WTC11 (cell line): ENCODE results near the gene BICD1. TPM values are rescaled to one million over a fixed set of nuclear protein-coding genes. Genes with fewer than 3 reads are reported as not detected.
A peak's percentile ranks its signal among the peaks of the same experiment; 100 is the strongest.

Source experiments
- ATAC-seq: fragments of 200-7000 bp; cut with Tn5 transposase; 2 replicates; pipeline ENCODE4 v1.10.0; 2021; ENCODE audit warnings: mild to moderate bottlenecking, moderate library complexity
- CTCF ChIA-PET: fragments of 300-600 bp; sonication (Branson Sonifier 250); formaldehyde crosslinking; loops from one replicate; lab custom pipeline; 2021; ENCODE audit warnings: antibody characterized with exemption; lab: Charles Lee
- POLR2A ChIA-PET: fragments of 350-600 bp; sonication (Branson Sonifier 250); formaldehyde crosslinking; loops from one replicate; lab custom pipeline; 2021; ENCODE audit warnings: antibody characterized with exemption; lab: Charles Lee
- DNase-seq: peaks from one replicate; pipeline ENCODE4 v3.0.0; 2021; ENCODE audit warnings: low spot score
- H3K27ac Mint-ChIP-seq: 2 replicates; pipeline ENCODE4 v1.8.0; 2021; ENCODE audit warnings: mixed read lengths
- H3K27me3 Mint-ChIP-seq: 2 replicates; pipeline ENCODE4 v1.8.0; 2021; ENCODE audit warnings: low read depth, mild to moderate bottlenecking, moderate library complexity, mixed read lengths
- H3K36me3 Mint-ChIP-seq: 2 replicates; pipeline ENCODE4 v1.8.0; 2021; ENCODE audit warnings: mixed read lengths
- H3K4me1 Mint-ChIP-seq: 2 replicates; pipeline ENCODE4 v1.8.0; 2022; ENCODE audit warnings: mixed read lengths
- H3K4me3 Mint-ChIP-seq: 2 replicates; pipeline ENCODE4 v1.8.0; 2021; ENCODE audit warnings: mild to moderate bottlenecking, moderate library complexity, mixed read lengths
- H3K9me3 Mint-ChIP-seq: 2 replicates; pipeline ENCODE4 v1.8.0; 2021; ENCODE audit warnings: mixed read lengths
- ETV6 ChIP-seq: sonication (generic); formaldehyde crosslinking; IDR thresholded peaks from 2 replicates; pipeline ENCODE4 v1.8.1; 2022; ENCODE audit warnings: mild to moderate bottlenecking, missing genetic modification reagents
- FOXJ3 ChIP-seq: sonication (generic); formaldehyde crosslinking; IDR thresholded peaks from 2 replicates; pipeline ENCODE4 v1.9.0; 2021; ENCODE audit warnings: missing genetic modification reagents, mild to moderate bottlenecking, borderline replicate concordance
- JAZF1 ChIP-seq: fragments of 250-450 bp; sonication (Bioruptor Pico); IDR thresholded peaks from 2 replicates; pipeline ENCODE4 v1.9.0; 2021; ENCODE audit warnings: moderate library complexity, mild to moderate bottlenecking, inconsistent platforms
- NFYB ChIP-seq: sonication (generic); formaldehyde crosslinking; conservative IDR thresholded peaks from 2 replicates; pipeline ENCODE4 v1.8.0; 2022; ENCODE audit warnings: low read depth, missing genetic modification reagents
- NR2C2 ChIP-seq: sonication (generic); formaldehyde crosslinking; IDR thresholded peaks from 2 replicates; pipeline ENCODE4 v1.8.0; 2022; ENCODE audit warnings: mild to moderate bottlenecking, missing genetic modification reagents
- SP1 ChIP-seq: sonication (generic); formaldehyde crosslinking; conservative IDR thresholded peaks from 2 replicates; pipeline ENCODE4 v1.8.1; 2022; ENCODE audit warnings: missing genetic modification reagents
- TEAD1 ChIP-seq: sonication (generic); formaldehyde crosslinking; IDR thresholded peaks from 2 replicates; pipeline ENCODE4 v1.8.0; 2022; ENCODE audit warnings: mild to moderate bottlenecking, missing genetic modification reagents
- TP53 ChIP-seq: sonication (generic); formaldehyde crosslinking; IDR thresholded peaks from 2 replicates; pipeline ENCODE4 v1.8.1; 2023; ENCODE audit warnings: mild to moderate bottlenecking, missing genetic modification reagents
- ZNF232 ChIP-seq: sonication (generic); formaldehyde crosslinking; IDR thresholded peaks from 2 replicates; pipeline ENCODE4 v1.8.0; 2022; ENCODE audit warnings: mild to moderate bottlenecking, missing genetic modification reagents
- ZNF423 ChIP-seq: fragments of 250-450 bp; sonication (Bioruptor Pico); IDR thresholded peaks from 2 replicates; pipeline ENCODE4 v2.1.2; 2022; ENCODE audit warnings: mild to moderate bottlenecking, moderate library complexity
- total RNA-seq: library from RNA; stranded (reverse); gene quantifications from 3 replicates; pipeline ENCODE4 v1.2.3, GENCODE V29; 2021
- TF ChIP-seq, protein P1 (sequence below): fragments of 200-600 bp; IDR thresholded peaks from 2 replicates; pipeline ENCODE4 v1.8.0; 2022; ENCODE audit warnings: antibody characterized with exemption
- TF ChIP-seq, protein P2 (sequence below): sonication (generic); formaldehyde crosslinking; conservative IDR thresholded peaks from 2 replicates; pipeline ENCODE4 v1.8.1; 2023; ENCODE audit warnings: mild to moderate bottlenecking, low read depth, missing genetic modification reagents, moderate library complexity
- TF ChIP-seq, protein P3 (sequence below): sonication (generic); formaldehyde crosslinking; IDR thresholded peaks from 2 replicates; pipeline ENCODE4 v1.8.1; 2022; ENCODE audit warnings: low read depth, missing genetic modification reagents, borderline replicate concordance
- TF ChIP-seq, protein P4 (sequence below): sonication (generic); formaldehyde crosslinking; conservative IDR thresholded peaks from 2 replicates; pipeline ENCODE4 v1.8.1; 2022; ENCODE audit warnings: mild to moderate bottlenecking, missing genetic modification reagents
- TF ChIP-seq, protein P5 (sequence below): sonication (generic); formaldehyde crosslinking; IDR thresholded peaks from 2 replicates; pipeline ENCODE4 v1.8.1; 2022; ENCODE audit warnings: mild to moderate bottlenecking, moderate library complexity, missing genetic modification reagents
- TF ChIP-seq, protein P6 (sequence below): sonication (generic); formaldehyde crosslinking; IDR thresholded peaks from 2 replicates; pipeline ENCODE4 v1.8.0; 2023; ENCODE audit warnings: mild to moderate bottlenecking, missing genetic modification reagents

The BICD1 gene
- total RNA-seq, 1 experiment from 2014 or later, result 69.4 TPM

DNA sequence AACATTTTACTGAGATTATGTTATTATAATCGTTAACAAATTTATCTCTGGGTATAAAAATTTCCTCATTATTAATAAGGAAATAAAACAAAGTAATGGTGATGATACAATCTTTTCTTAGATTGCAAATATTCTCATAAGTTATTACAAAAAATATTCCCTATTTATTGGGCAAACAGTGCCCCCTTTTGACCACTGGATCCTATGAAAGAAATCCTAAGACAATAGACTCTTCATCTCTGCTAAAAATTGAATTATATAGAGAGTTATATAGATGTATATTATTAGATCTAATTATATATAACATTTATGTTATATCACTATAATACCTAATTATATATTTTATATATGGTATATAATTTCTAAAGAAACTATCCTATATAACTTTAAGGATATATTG is 198.5 kb downstream of the BICD1 start:
- peaks cover 8% of the 10 kb centered on the region for H3K36me3 Mint-ChIP-seq
- no peaks in the 10 kb centered on the region for H3K9me3 Mint-ChIP-seq
- H3K27ac Mint-ChIP-seq, result no peak overlapping the region
- TF ChIP-seq, protein P1, sequence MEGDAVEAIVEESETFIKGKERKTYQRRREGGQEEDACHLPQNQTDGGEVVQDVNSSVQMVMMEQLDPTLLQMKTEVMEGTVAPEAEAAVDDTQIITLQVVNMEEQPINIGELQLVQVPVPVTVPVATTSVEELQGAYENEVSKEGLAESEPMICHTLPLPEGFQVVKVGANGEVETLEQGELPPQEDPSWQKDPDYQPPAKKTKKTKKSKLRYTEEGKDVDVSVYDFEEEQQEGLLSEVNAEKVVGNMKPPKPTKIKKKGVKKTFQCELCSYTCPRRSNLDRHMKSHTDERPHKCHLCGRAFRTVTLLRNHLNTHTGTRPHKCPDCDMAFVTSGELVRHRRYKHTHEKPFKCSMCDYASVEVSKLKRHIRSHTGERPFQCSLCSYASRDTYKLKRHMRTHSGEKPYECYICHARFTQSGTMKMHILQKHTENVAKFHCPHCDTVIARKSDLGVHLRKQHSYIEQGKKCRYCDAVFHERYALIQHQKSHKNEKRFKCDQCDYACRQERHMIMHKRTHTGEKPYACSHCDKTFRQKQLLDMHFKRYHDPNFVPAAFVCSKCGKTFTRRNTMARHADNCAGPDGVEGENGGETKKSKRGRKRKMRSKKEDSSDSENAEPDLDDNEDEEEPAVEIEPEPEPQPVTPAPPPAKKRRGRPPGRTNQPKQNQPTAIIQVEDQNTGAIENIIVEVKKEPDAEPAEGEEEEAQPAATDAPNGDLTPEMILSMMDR, result peak; percentile 17; the same call in 1 of the 2 replicates
- no peak for TF ChIP-seq SP1 (CRISPR knock-in tag)
- H3K27me3 Mint-ChIP-seq, result no peaks in the 10 kb centered on the region
- DNase-seq, result no peak
- peaks cover 7% of the 10 kb centered on the region; the same call in 1 of the 2 replicates for H3K4me1 Mint-ChIP-seq
- ChIA-PET POLR2A (no interaction called here), CTCF (no interaction called here)
- H3K4me3 Mint-ChIP-seq, result no peak overlapping the region
- no peak for ATAC-seq

DNA sequence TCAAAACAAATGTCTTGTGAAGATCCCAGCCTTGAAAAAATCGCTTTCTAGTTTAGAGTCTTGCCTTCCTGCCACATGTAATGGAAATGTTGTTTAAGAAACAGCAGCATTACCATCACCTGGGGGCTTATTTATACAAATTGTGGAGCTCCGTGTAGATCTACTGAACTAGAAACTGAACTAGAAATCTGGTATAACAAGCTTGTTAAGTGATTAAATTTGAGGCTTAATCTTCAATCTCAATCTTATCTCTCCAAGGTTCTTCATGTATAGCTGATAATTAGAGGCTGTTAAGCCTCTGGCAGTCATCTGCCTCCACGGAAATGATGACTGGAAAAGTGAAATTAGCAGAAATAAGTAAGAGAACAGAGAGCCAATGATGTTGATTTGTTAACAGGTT is 200.7 kb downstream of the BICD1 start:
- Mint-ChIP-seq H3K27ac (peak overlapping the region; percentile 81), H3K4me3 (no peak overlapping the region), H3K27me3 (no peaks in the 10 kb centered on the region), H3K36me3 (peaks cover 8% of the 10 kb centered on the region), H3K9me3 (no peaks in the 10 kb centered on the region), H3K4me1 (peaks cover 19% of the 10 kb centered on the region)
- ATAC-seq (no peak), DNase-seq (no peak)
- CTCF ChIA-PET, result interaction anchor here (1.6 kb wide), 1 partner anchor 654 kb away, joined by 4 read pairs; no protein-coding TSS in a partner anchor
- no peak for TF ChIP-seq TP53
- TF ChIP-seq, protein P2, sequence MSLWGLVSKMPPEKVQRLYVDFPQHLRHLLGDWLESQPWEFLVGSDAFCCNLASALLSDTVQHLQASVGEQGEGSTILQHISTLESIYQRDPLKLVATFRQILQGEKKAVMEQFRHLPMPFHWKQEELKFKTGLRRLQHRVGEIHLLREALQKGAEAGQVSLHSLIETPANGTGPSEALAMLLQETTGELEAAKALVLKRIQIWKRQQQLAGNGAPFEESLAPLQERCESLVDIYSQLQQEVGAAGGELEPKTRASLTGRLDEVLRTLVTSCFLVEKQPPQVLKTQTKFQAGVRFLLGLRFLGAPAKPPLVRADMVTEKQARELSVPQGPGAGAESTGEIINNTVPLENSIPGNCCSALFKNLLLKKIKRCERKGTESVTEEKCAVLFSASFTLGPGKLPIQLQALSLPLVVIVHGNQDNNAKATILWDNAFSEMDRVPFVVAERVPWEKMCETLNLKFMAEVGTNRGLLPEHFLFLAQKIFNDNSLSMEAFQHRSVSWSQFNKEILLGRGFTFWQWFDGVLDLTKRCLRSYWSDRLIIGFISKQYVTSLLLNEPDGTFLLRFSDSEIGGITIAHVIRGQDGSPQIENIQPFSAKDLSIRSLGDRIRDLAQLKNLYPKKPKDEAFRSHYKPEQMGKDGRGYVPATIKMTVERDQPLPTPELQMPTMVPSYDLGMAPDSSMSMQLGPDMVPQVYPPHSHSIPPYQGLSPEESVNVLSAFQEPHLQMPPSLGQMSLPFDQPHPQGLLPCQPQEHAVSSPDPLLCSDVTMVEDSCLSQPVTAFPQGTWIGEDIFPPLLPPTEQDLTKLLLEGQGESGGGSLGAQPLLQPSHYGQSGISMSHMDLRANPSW, result no peak
- no peak for TF ChIP-seq TEAD1 (CRISPR knock-in tag)
- TF ChIP-seq, protein P3, sequence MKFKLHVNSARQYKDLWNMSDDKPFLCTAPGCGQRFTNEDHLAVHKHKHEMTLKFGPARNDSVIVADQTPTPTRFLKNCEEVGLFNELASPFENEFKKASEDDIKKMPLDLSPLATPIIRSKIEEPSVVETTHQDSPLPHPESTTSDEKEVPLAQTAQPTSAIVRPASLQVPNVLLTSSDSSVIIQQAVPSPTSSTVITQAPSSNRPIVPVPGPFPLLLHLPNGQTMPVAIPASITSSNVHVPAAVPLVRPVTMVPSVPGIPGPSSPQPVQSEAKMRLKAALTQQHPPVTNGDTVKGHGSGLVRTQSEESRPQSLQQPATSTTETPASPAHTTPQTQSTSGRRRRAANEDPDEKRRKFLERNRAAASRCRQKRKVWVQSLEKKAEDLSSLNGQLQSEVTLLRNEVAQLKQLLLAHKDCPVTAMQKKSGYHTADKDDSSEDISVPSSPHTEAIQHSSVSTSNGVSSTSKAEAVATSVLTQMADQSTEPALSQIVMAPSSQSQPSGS (CRISPR knock-in tag), result no peak
- no peak for TF ChIP-seq JAZF1
- TF ChIP-seq NR2C2, result no peak
- TF ChIP-seq ZNF423, result no peak
- POLR2A ChIA-PET, result no interaction called here

DNA sequence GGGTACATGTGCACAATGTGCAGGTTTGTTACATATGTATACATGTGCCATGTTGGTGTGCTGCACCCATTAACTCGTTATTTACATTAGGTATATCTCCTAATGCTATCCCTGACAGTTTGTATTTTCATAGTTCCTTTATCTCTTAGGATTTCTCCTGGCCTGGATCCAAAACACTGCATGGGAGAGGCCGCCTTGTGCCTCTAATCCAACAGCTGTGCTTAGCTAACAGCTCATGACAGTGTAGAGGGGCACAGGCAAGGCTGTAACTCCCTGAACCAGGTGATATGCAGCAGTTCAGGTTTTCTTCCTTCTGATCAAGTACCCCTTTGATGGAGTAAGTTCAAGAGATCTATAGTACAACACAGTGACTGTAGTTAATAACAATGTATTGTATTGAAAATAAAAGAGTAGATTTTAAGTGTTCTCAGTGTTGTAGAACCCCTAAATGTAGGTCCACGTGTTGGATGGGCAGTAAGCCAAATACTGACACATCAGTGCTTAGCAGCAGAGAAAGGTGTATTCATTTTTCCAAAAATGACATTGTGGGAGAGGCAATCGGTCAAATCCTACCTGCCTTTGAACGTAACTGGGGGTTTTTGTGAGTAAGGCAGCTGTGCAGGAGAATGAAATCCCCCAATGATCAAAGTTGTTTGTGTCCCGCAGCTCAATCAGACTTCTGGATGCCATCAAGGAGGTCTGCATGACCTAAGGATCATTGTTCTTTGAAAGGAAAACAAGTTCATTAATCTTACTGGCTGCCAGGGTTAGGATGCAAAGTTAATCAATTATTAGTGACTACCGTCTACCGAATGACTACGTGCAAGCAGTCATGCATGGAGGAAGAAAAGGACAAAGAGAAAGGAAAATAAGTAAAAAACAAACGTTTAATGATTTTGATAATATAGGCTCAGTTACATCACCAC is 203.4 kb downstream of the BICD1 start:
- H3K36me3 Mint-ChIP-seq, result peaks cover 8% of the 10 kb centered on the region
- TF ChIP-seq ZNF232 (CRISPR knock-in tag) (no peak), NR2C2 (no peak), FOXJ3 (CRISPR knock-in tag) (no peak), ETV6 (CRISPR knock-in tag) (no peak), NFYB (CRISPR knock-in tag) (no peak)
- TF ChIP-seq, protein P4, sequence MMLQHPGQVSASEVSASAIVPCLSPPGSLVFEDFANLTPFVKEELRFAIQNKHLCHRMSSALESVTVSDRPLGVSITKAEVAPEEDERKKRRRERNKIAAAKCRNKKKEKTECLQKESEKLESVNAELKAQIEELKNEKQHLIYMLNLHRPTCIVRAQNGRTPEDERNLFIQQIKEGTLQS (CRISPR knock-in tag), result no peak
- TF ChIP-seq, protein P5, sequence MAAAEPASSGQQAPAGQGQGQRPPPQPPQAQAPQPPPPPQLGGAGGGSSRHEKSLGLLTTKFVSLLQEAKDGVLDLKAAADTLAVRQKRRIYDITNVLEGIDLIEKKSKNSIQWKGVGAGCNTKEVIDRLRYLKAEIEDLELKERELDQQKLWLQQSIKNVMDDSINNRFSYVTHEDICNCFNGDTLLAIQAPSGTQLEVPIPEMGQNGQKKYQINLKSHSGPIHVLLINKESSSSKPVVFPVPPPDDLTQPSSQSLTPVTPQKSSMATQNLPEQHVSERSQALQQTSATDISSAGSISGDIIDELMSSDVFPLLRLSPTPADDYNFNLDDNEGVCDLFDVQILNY (CRISPR knock-in tag), result no peak
- TF ChIP-seq, protein P6, sequence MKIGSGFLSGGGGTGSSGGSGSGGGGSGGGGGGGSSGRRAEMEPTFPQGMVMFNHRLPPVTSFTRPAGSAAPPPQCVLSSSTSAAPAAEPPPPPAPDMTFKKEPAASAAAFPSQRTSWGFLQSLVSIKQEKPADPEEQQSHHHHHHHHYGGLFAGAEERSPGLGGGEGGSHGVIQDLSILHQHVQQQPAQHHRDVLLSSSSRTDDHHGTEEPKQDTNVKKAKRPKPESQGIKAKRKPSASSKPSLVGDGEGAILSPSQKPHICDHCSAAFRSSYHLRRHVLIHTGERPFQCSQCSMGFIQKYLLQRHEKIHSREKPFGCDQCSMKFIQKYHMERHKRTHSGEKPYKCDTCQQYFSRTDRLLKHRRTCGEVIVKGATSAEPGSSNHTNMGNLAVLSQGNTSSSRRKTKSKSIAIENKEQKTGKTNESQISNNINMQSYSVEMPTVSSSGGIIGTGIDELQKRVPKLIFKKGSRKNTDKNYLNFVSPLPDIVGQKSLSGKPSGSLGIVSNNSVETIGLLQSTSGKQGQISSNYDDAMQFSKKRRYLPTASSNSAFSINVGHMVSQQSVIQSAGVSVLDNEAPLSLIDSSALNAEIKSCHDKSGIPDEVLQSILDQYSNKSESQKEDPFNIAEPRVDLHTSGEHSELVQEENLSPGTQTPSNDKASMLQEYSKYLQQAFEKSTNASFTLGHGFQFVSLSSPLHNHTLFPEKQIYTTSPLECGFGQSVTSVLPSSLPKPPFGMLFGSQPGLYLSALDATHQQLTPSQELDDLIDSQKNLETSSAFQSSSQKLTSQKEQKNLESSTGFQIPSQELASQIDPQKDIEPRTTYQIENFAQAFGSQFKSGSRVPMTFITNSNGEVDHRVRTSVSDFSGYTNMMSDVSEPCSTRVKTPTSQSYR, result no peak
- TF ChIP-seq, protein P1, result no peak
- H3K9me3 Mint-ChIP-seq, result no peaks in the 10 kb centered on the region
- H3K27me3 Mint-ChIP-seq, result no peaks in the 10 kb centered on the region
- no peak overlapping the region for H3K4me3 Mint-ChIP-seq
- peaks cover 19% of the 10 kb centered on the region for H3K4me1 Mint-ChIP-seq
- peak overlapping the region; percentile 46; the same call in 1 of the 2 replicates for H3K27ac Mint-ChIP-seq
- POLR2A ChIA-PET, result interaction anchor here (0.6 kb wide), 1 partner anchor 239 kb away, joined by 3 read pairs; no protein-coding TSS in a partner anchor
- DNase-seq, result no peak
- CTCF ChIA-PET, result interaction anchor here (1.6 to 2.1 kb wide), 2 partner anchors 49 to 249 kb away, joined by 5 to 13 read pairs; no protein-coding TSS in a partner anchor
- no peak for ATAC-seq
